KMS-11 (cell line): Measurements from ENCODE around the gene HLA-DQB2.

Experiments
- H2AFZ ChIP-seq: fragments of 200-600 bp; sonication (generic); 2 replicates; pipeline ENCODE4 v1.6.1; 2016; ENCODE audit warnings: antibody characterized with exemption, mixed run types, low read depth
- H3K27ac ChIP-seq: fragments of 200-600 bp; sonication (generic); 2 replicates; pipeline ENCODE4 v1.6.1; 2016; ENCODE audit warnings: mild to moderate bottlenecking, mixed run types
- H3K27me3 ChIP-seq: fragments of 200-600 bp; sonication (generic); 2 replicates; pipeline ENCODE4 v1.6.1; 2017; ENCODE audit warnings: mild to moderate bottlenecking, low read depth, mixed run types, moderate library complexity; ENCODE audit not compliant: insufficient read depth
- H3K36me3 ChIP-seq: fragments of 200-600 bp; sonication (generic); 2 replicates; pipeline ENCODE4 v1.6.1; 2017; ENCODE audit warnings: mild to moderate bottlenecking, mixed run types; ENCODE audit not compliant: insufficient read depth
- H3K4me1 ChIP-seq: fragments of 200-600 bp; sonication (generic); 2 replicates; pipeline ENCODE4 v1.6.1; 2016; ENCODE audit warnings: mild to moderate bottlenecking, low read depth, mixed run types; ENCODE audit not compliant: poor library complexity, severe bottlenecking
- H3K4me2 ChIP-seq: fragments of 200-600 bp; sonication (generic); 2 replicates; pipeline ENCODE4 v1.7.0; 2016; ENCODE audit warnings: mild to moderate bottlenecking, mixed run types
- H3K4me3 ChIP-seq: fragments of 200-600 bp; sonication (generic); IDR thresholded peaks from 2 replicates; pipeline ENCODE4 v1.6.1; 2017; ENCODE audit warnings: low read depth, low read length, mixed read lengths; ENCODE audit not compliant: insufficient read depth
- H3K79me2 ChIP-seq: fragments of 200-600 bp; sonication (generic); 2 replicates; pipeline ENCODE4 v1.6.1; 2016; ENCODE audit warnings: low read depth, mixed run types; ENCODE audit not compliant: insufficient read depth
- H3K9ac ChIP-seq: fragments of 200-600 bp; sonication (generic); 2 replicates; pipeline ENCODE4 v1.6.1; 2016; ENCODE audit warnings: mild to moderate bottlenecking, mixed run types
- H4K20me1 ChIP-seq: fragments of 200-600 bp; sonication (generic); 2 replicates; pipeline ENCODE4 v1.6.1; 2016; ENCODE audit warnings: mild to moderate bottlenecking, mixed run types; ENCODE audit not compliant: insufficient read depth
- TF ChIP-seq, protein P1 (sequence below): fragments of 200-600 bp; sonication (generic); conservative IDR thresholded peaks from 2 replicates; pipeline ENCODE4 v1.6.1; 2017; ENCODE audit warnings: low read depth, mild to moderate bottlenecking, antibody characterized with exemption, low read length, moderate library complexity, mixed read lengths

The HLA-DQB2 gene

DNA sequence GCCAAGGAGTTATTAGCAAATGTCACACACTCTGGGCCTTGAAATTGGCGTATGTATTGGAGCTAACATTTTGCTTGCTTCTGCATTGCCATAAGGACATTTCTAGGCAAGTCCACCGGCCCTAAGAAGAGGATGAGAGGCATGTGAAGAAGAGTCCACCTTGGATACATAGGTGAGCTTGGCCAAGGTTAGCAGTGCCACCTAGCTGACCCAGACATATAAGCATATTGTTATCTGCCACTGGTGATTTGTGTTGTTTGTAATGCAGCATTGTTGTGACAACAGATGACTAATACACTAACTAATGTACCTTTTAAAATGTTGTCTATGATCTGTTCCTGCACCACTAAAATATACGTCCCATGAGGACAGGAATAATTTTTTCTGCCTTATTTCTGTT lies 46.9 kb downstream of the HLA-DQB2 start:
- TF ChIP-seq, protein P1, sequence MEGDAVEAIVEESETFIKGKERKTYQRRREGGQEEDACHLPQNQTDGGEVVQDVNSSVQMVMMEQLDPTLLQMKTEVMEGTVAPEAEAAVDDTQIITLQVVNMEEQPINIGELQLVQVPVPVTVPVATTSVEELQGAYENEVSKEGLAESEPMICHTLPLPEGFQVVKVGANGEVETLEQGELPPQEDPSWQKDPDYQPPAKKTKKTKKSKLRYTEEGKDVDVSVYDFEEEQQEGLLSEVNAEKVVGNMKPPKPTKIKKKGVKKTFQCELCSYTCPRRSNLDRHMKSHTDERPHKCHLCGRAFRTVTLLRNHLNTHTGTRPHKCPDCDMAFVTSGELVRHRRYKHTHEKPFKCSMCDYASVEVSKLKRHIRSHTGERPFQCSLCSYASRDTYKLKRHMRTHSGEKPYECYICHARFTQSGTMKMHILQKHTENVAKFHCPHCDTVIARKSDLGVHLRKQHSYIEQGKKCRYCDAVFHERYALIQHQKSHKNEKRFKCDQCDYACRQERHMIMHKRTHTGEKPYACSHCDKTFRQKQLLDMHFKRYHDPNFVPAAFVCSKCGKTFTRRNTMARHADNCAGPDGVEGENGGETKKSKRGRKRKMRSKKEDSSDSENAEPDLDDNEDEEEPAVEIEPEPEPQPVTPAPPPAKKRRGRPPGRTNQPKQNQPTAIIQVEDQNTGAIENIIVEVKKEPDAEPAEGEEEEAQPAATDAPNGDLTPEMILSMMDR: no peak

DNA sequence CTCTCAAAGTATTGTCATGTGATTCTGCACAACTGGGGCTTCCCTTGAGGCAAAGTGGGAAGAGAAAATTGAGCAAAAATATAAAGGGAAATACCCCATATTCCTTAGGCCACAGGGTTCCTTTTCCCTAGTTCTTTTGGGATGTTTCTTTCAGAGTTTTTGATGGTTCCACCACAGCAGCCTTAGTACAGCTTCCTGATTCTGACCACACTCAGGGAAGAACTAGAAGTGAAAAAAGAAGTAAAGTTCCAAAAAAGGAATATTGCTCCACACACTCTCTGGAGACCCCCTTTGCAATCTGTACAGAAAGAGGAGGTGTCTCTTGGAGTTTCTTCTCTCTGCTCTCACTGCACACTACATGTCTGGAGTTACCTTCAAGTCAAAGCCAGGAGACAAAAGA lies 50.1 kb downstream of the HLA-DQB2 start:
- H3K79me2 ChIP-seq: no peaks in the 10 kb centered on the region
- H3K27ac ChIP-seq: no peak overlapping the region
- TF ChIP-seq, protein P1: no peak
- no peaks in the 10 kb centered on the region for H3K27me3 ChIP-seq
- H3K4me3 ChIP-seq: no peak overlapping the region
- H3K4me2 ChIP-seq: no peak overlapping the region
- H3K4me1 ChIP-seq: no peaks in the 10 kb centered on the region
- no peaks in the 10 kb centered on the region for H3K36me3 ChIP-seq
- H3K9ac ChIP-seq: no peak overlapping the region
- H2AFZ ChIP-seq: no peak overlapping the region
- H4K20me1 ChIP-seq: no peaks in the 10 kb centered on the region

More for the DNA sequence above, 46.9 kb downstream of the HLA-DQB2 start:
- Histone ChIP-seq H3K4me3 (no peak overlapping the region), H3K79me2 (no peaks in the 10 kb centered on the region), H3K27me3 (no peaks in the 10 kb centered on the region), H3K27ac (no peak overlapping the region), H3K9ac (no peak overlapping the region), H4K20me1 (no peaks in the 10 kb centered on the region), H2AFZ (no peak overlapping the region), H3K36me3 (no peaks in the 10 kb centered on the region), H3K4me2 (no peak overlapping the region), H3K4me1 (no peaks in the 10 kb centered on the region)

DNA sequence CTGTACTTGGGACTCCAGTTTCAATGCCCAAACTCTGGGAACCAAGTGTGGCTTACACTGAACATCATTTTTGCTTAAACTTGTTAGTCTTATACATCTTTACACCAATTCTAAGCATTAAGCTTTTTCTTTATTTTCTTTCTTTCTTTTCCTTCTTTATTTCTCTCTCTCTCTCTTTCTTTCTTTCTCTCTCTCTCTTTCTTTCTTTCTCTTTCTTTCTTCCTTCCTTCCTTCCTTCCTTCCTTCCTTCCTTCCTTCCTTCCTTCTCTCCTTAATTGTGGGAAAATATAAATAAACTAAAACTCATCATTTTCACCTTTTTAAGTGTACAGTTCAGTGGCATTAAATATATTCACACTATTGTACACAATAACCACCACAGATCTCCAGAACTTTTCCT lies 53.7 kb downstream of the HLA-DQB2 start:
- Histone ChIP-seq H3K9ac (no peak overlapping the region), H3K27ac (no peak overlapping the region), H3K79me2 (no peaks in the 10 kb centered on the region), H4K20me1 (no peaks in the 10 kb centered on the region), H3K27me3 (no peaks in the 10 kb centered on the region), H3K36me3 (no peaks in the 10 kb centered on the region), H3K4me3 (no peak overlapping the region), H2AFZ (no peak overlapping the region), H3K4me1 (no peaks in the 10 kb centered on the region), H3K4me2 (no peak overlapping the region)
- TF ChIP-seq, protein P1: no peak
